GF-D8 (cell line): ENCODE data around the gene MRM2.
A peak's percentile ranks its signal among the peaks of the same experiment; 100 is the strongest.

Source experiments
- DNase-seq: peaks from one replicate; lab custom pipeline; 2025; lab: John Stamatoyannopoulos, UW

MRM2 gene

GRCh38 chr7:2266911-2267310 is 24.9 kb upstream of the MRM2 start:
- DNase-seq: no peak

- DNase-seq: no peak
These were observed 22.2 kb upstream of the MRM2 start for GRCh38 chr7:2264158-2264557.

- DNase-seq: no peak
These were observed 21.2 kb upstream of the MRM2 start for GRCh38 chr7:2263176-2263575.

- peak; percentile 67 for DNase-seq
These were observed 19.6 kb upstream of the MRM2 start for GRCh38 chr7:2261611-2262010.

- DNase-seq: no peak
These were observed 18.8 kb upstream of the MRM2 start for GRCh38 chr7:2260820-2261219.

GRCh38 chr7:2259480-2259879 is 17.5 kb upstream of the MRM2 start:
- DNase-seq: no peak

- no peak for DNase-seq
These were observed 16.8 kb upstream of the MRM2 start for GRCh38 chr7:2258661-2259365.

GRCh38 chr7:2257651-2258050 is 15.6 kb upstream of the MRM2 start:
- no peak for DNase-seq

GRCh38 chr7:2257046-2257551 is 15.1 kb upstream of the MRM2 start:
- no peak for DNase-seq

- no peak for DNase-seq
These were observed 14.5 kb upstream of the MRM2 start for GRCh38 chr7:2256306-2257045.

GRCh38 chr7:2255145-2256139 is 13.4 kb upstream of the MRM2 start:
- DNase-seq: no peak

- no peak for DNase-seq
These were observed 12.6 kb upstream of the MRM2 start for GRCh38 chr7:2254429-2255144.

- DNase-seq: no peak
These were observed 11.7 kb upstream of the MRM2 start for GRCh38 chr7:2253525-2254244.

GRCh38 chr7:2253021-2253420 is 11.0 kb upstream of the MRM2 start:
- no peak for DNase-seq

- peak; percentile 39 for DNase-seq
These were observed 10.1 kb upstream of the MRM2 start for GRCh38 chr7:2251841-2252771.

GRCh38 chr7:2251381-2251780 is 9.4 kb upstream of the MRM2 start:
- DNase-seq: no peak

GRCh38 chr7:2249744-2250323 is 7.8 kb upstream of the MRM2 start:
- DNase-seq: no peak

- peak; percentile 97 for DNase-seq
These were observed 7.1 kb upstream of the MRM2 start for GRCh38 chr7:2248984-2249694.
